HG02840 (cell line): ENCODE data around the gene KLK14.

Experiments
- ATAC-seq: cut with Tn5 transposase; IDR thresholded peaks from one replicate; pipeline ENCODE4 v1.9.1; 2021; ENCODE audit warnings: mild to moderate bottlenecking, moderate library complexity, moderate number of reproducible peaks; ENCODE audit not compliant: unreplicated experiment, low FRiP score

Gene KLK14

DNA sequence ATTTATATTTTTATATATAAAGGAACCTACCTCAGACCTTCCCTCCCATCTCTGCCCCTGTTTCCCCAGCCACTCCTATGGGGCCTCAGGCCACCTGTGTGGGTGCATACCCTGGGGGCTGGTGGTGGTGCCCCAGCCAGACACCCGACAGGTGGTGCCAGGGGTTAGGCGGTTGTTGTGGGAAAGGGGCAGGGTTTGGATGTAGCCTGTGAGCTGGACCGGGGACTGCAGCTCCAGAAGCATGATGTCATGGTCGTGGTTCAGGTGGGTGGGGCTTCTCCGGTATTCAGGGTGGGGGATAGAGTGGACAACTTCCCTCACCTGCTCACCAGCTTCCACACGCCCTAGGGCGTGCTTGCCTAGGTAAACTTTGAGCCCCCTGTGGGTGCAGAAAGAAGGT, 23.0 kb downstream of the KLK14 start:
- no peak for ATAC-seq

DNA sequence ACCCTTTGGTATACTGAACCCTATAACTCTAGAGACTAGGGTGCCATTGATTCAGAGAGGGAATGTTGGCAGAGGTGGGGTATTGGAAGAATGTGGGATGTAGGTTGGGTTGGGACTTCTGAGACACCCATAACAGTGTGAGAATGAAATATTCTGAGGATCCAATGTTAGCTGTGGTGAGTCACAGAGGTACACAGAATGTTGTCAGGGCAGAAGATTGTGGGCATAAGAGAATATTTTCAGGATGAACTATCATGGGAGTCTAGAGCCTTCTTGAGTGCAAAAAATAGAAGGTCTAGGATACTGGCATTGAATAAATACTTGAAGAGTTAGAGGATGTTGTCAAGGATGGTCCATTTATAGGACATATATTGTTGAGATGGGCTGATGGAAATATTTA, 26.8 kb downstream of the KLK14 start:
- no peak for ATAC-seq

DNA sequence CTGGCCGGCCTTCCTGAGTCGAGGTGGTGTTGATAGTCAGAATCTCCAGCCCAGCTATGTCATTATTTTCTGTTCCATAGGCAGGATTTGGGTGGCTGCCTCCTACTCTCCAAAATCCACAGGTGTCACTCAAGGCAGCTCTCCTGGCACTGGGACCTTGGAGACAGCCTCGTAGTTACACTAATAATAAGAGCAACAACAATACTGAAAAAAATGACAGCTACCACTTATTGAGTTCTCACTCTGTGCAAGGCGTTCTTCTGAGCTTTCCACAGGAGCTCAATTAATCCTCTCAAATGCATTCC, 35.7 kb downstream of the KLK14 start:
- ATAC-seq: no peak

DNA sequence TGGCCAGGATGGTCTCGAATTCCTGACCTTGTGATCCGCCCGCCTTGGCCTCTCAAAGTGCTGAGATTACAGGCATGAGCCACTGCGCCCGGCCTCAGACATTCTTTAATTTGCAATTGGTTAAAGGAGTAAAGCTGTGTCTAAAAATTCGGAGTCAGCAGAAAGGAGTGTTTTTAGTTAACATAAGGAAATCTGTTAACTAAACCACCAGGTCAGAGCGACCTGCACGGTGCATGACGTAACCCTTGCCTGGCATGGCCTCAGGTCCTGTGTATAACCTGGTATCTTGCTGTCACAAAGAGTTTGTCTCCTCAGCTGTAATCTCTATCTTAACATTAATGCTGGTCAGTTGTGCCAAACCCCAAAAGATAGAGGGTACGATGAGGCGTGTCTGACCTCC, 38.4 kb downstream of the KLK14 start:
- no peak for ATAC-seq

DNA sequence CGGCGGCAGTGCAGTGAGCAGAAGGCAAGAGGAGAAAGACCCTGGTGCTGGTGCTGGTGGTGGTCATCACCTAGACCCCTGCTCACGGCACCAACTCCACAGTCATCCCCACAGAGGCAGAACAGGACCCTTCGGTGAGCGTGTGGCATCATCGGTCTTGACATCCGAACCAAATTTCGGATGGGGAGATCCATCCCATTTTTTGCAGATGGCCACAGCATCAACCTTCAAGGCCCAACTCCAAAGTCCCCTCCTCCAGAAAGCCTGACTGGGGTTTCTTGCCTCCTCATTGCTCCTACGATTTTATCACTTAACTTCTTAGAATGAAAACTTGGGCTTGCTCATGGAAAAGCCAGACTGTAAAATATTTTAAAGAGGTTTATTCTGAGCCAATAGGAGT, 39.2 kb downstream of the KLK14 start:
- no peak for ATAC-seq

DNA sequence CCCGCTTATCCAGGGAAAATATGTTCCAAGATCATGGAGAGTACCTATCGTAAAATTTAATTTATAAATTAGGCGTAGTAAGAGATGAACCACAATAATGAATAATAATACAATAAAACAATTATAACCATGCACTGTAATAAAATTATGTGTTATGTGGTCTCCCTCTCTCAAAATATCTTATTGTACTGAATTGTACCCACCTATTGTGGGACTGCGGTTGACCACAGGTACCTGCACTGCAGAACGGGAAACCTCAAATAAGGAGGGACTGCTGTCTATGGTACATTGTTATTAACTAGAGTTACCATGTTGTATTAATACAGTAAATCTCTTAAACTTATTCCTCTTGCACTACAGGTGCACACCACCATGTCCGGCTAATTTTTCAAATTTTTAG, 42.5 kb downstream of the KLK14 start:
- ATAC-seq: no peak

DNA sequence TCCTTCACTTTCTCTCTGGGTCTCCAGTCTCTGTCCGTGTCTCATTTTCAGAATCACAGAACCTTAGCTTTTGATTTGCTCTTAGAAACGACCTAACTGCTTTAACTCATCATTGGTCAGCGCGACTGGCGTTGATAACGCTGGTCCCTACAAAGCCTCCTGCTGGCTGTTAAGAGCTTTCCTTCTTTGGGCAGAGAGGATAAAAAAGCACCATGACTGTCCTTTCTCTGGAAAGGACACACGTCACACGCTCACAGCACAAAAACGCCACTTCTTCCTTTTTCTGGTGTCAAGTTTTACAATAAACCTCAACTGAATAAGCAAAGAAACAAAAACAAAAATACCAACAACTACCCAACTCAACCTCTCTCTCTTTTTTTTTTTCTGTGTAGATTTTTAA, 46.2 kb downstream of the KLK14 start:
- no peak for ATAC-seq

DNA sequence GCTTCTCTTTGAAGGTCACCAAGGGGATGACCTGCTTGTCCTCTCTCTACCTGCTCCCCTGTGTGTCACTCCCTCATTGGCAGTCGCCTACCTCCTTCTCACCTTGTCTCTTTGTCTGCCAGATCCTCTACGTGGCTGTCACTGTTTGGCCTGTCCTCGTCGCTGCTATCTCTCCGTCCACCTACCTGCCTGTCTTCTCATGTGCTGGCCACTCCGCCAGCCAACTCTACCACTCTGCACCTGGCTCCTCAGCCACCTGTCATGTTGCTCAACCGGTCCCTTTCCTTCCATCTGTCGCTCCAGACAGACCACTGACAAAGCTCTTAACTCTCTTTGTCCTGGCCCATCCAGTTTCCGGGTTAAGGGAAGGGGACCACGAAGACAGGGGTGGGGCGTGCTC, 48.0 kb downstream of the KLK14 start, which contains the start of gene KLK12:
Gene KLK12, minus strand, starts transcription at position 299 of the 400 bp plus-strand sequence. CDS start 381 bp downstream, outside the sequence.
- no peak for ATAC-seq

DNA sequence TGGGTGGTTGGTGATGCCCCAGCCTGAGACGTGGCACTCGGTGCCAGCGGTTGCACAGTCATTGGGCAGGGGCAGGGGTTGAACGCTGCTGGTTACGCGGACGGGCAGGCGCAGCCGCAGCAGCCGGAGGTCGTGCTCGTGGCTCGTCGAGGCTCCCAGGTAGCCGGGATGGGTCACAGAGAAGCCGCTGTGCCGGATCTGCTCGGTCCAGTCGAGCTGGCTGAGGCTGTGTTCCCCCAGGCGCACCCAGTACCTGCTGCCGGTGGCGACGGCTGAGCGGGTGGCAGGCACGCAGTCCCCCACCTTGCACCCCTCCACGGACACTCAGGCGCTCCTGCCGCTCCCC, 50.8 kb downstream of the KLK14 start:
- no peak for ATAC-seq

DNA sequence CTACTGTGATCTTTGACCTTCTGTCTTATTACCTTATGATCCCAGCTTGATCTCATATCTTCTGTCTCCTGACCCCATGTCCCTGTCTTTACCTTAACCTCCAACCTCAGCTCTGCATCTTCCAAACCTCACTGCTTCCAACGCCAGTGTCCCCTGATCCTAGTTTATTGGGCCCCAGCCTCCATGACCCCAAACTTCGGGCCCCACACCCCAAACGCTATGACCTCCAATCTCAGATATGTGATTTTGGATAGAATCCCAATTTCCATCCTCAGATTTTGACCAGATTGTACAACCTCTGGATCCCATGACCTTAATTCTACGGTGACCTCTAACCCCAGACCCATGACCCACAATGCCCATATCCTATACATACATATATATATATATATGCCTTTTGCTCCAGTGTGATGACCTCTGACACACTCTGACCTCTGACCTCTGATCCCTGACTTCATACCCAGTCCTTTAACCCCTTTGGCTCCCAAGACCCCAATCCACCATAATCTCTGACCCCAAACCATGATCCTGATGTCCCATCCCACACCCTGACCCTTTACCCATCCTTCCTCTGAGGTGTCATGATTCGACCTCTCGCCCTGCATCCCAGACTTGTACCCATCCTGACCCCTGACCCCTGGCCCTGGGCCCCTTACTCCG, 51.3 kb downstream of the KLK14 start:
- no peak for ATAC-seq

DNA sequence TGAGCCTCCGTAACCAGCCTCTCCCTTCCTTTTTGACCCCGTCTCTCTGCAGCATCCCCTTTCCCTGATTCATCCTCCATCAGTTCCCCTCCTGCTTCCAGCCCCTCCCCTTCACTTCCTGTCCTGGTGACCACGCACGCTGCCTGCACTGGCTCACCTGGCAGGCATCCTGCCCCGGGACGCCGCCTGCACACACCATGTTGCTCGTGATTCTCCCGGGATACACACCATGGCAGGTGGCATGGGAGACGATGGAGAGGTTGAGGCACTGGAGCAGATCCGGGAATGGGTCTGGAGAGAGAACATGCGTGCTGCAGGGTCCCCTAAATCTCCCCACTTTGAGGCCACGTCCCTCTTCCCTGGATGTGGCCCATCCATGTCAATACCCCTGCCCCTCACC, 52.1 kb downstream of the KLK14 start:
- ATAC-seq: no peak

DNA sequence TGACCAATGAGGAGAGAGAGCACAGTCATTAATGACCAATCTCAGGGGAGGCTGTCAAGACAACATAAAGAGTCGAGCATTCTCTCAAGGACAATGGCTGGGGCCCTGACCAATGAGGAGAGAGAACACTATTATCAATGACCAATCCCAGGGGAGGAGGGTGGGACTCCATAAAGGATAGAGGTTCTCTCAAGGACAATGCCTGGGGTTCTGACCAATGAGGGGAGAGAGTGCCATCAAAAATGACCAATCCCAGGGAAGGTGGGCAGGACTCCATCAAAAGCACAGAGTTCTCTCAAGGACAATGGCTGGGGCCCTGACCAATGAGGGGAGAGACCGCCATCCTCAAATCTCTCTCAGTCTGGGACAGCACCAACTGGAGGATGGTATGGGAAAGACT, 53.0 kb downstream of the KLK14 start:
- ATAC-seq: no peak
